Gastrocnemius medialis (tissue), 4 donors: Measurements from ENCODE around the gene PIK3C3.

Source experiments
- CTCF ChIP-seq, 5 experiments: fragments of 450-650 bp in 3 of 5; fragments of 200-600 bp in 2 of 5; sonication (generic) in 2 of 5; IDR thresholded peaks in 4 of 5; conservative IDR thresholded peaks in 1 of 5; 1 replicate in 4 of 5; 2 replicates in 1 of 5; pipeline ENCODE4 v1.5.1; 2016 to 2019; ENCODE audit warnings: antibody characterized with exemption in 5 of 5, mild to moderate bottlenecking in 3 of 5, moderate library complexity in 3 of 5
- POLR2A ChIP-seq, 2 donors: fragments of 450-650 bp; IDR thresholded peaks; one replicate each; pipeline ENCODE4 v1.6.1; 2017; ENCODE audit warnings: antibody characterized with exemption in 2 of 2, mild to moderate bottlenecking in 2 of 2, moderate library complexity in 2 of 2

- TF ChIP-seq CTCF (IDR thresholded peaks at IDR 0.05 in 4 of 5, conservative IDR thresholded peaks at IDR 0.05 in 1 of 5) (no peak), POLR2A (IDR thresholded peaks at IDR 0.05) (no peak)
Observed at GRCh38 chr18:41965634-41966255, 10.7 kb downstream of the PIK3C3 start.
